ENCODE results near the gene SPNS2. TPM values are rescaled to one million over a fixed set of nuclear protein-coding genes. Genes with fewer than 3 reads are reported as not detected.

SPNS2 gene
- total RNA-seq, 2 donors from 2014 or later: 7.2 to 16.8 TPM

GRCh38 chr17:4573115-4573514 is 74.4 kb downstream of the SPNS2 start:
- Histone ChIP-seq H3K27ac (no peak overlapping the region), H3K36me3 (no peaks in the 10 kb centered on the region), H3K27me3 (no peaks in the 10 kb centered on the region), H3K4me3 (no peak overlapping the region), H3K9me3 (no peaks in the 10 kb centered on the region), H3K4me1 (no peaks in the 10 kb centered on the region)
- DNase-seq (ENCODE audit: low spot score): no peak
- TF ChIP-seq CTCF (IDR thresholded peaks at IDR 0.05): no peak

- Histone ChIP-seq H3K9me3 (no peaks in the 10 kb centered on the region), H3K4me3 (no peak overlapping the region), H3K27me3 (no peaks in the 10 kb centered on the region), H3K36me3 (no peaks in the 10 kb centered on the region), H3K27ac (no peak overlapping the region), H3K4me1 (no peaks in the 10 kb centered on the region)
- no peak for TF ChIP-seq CTCF (IDR thresholded peaks at IDR 0.05)
- no peak for DNase-seq (ENCODE audit: low spot score)
Measured at GRCh38 chr17:4573669-4574068, 75.0 kb downstream of the SPNS2 start.

- H3K4me1 ChIP-seq: no peaks in the 10 kb centered on the region
- no peak for DNase-seq (ENCODE audit: low spot score)
- no peaks in the 10 kb centered on the region for H3K27me3 ChIP-seq
- H3K27ac ChIP-seq: no peak overlapping the region
- H3K9me3 ChIP-seq: no peaks in the 10 kb centered on the region
- H3K36me3 ChIP-seq: no peaks in the 10 kb centered on the region
- no peak for TF ChIP-seq CTCF (IDR thresholded peaks at IDR 0.05)
- no peak overlapping the region for H3K4me3 ChIP-seq
Measured at GRCh38 chr17:4574448-4575045, 75.9 kb downstream of the SPNS2 start.

GRCh38 chr17:4576161-4576558 is 77.5 kb downstream of the SPNS2 start:
- Histone ChIP-seq H3K36me3 (no peaks in the 10 kb centered on the region), H3K4me1 (no peaks in the 10 kb centered on the region), H3K27me3 (no peaks in the 10 kb centered on the region), H3K27ac (no peak overlapping the region), H3K4me3 (no peak overlapping the region), H3K9me3 (no peaks in the 10 kb centered on the region)
- no peak for TF ChIP-seq CTCF (IDR thresholded peaks at IDR 0.05)
- DNase-seq (ENCODE audit: low spot score): no peak

GRCh38 chr17:4576729-4577322 is 78.1 kb downstream of the SPNS2 start:
- Histone ChIP-seq H3K27me3 (no peaks in the 10 kb centered on the region), H3K4me3 (no peak overlapping the region), H3K9me3 (no peaks in the 10 kb centered on the region), H3K4me1 (no peaks in the 10 kb centered on the region), H3K36me3 (no peaks in the 10 kb centered on the region), H3K27ac (no peak overlapping the region)
- TF ChIP-seq CTCF (IDR thresholded peaks at IDR 0.05): no peak
- DNase-seq (ENCODE audit: low spot score): no peak

Data from right atrium auricular region (tissue), 2 donors.